ENCODE results near the gene LSMEM2.
"Not testable (repeated sequence)": the region's sequence is repeated elsewhere in the genome, so short reads cannot be mapped to it uniquely, and the experiment has no call there.

GRCh38 chr3:50244813-50245212 lies 34.1 kb upstream of the LSMEM2 start:
- not testable (repeated sequence) for TF ChIP-seq CTCF (IDR thresholded peaks at IDR 0.05; ENCODE audit: low read depth, low read length); POLR2A (IDR thresholded peaks at IDR 0.05; ENCODE audit: extremely low read depth, insufficient read length); MAX (IDR thresholded peaks at IDR 0.05; ENCODE audit: low read depth, low read length)
